ES-I3 (cell line): Measurements from ENCODE around the gene ASTN2.
A peak's percentile ranks its signal among the peaks of the same experiment; 100 is the strongest.
"Not testable (repeated sequence)": the region's sequence is repeated elsewhere in the genome, so short reads cannot be mapped to it uniquely, and the experiment has no call there.

Source experiments
- H3K36me3 ChIP-seq: 2 replicates; pipeline ENCODE4 v1.6.1; 2013; ENCODE audit warnings: mild to moderate bottlenecking, low read length, control low read depth, moderate library complexity; ENCODE audit not compliant: insufficient read depth
- H3K4me1 ChIP-seq: 2 replicates; pipeline ENCODE4 v1.6.1; 2013; ENCODE audit warnings: mild to moderate bottlenecking, control low read depth, low read length; ENCODE audit not compliant: insufficient read depth
- H3K9ac ChIP-seq: 2 replicates; pipeline ENCODE4 v1.6.1; 2013; ENCODE audit warnings: low read depth, mild to moderate bottlenecking, low read length, moderate library complexity
- H3K9me3 ChIP-seq: 2 replicates; pipeline ENCODE4 v1.6.1; 2013; ENCODE audit warnings: mild to moderate bottlenecking, low read length, moderate library complexity; ENCODE audit not compliant: control insufficient read depth, insufficient read depth

ASTN2 gene

DNA sequence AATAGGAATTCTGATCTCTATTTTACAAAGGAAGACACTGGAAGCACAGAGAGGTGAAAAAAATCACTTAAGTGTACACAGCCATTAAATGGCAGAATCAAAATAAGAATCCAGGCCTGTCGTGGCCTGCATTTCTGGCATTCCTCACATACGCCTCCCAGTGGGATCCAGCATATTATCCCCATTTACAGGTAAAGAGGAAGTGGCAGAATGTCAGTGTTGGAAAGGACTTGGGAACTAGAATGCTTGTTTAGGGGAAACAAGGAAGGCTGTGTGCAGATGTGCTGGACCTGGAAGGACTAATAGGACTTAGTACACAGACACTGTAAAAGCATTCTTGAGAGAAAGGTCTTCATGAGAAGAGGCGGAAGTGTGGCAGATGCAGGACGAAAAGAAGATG is 486.0 kb downstream of the ASTN2 start:
- no peaks in the 10 kb centered on the region for H3K36me3 ChIP-seq
- H3K9me3 ChIP-seq = no peaks in the 10 kb centered on the region
- peaks cover 36% of the 10 kb centered on the region for H3K4me1 ChIP-seq
- peak overlapping the region; percentile 17; the same call in 1 of the 2 replicates for H3K9ac ChIP-seq

DNA sequence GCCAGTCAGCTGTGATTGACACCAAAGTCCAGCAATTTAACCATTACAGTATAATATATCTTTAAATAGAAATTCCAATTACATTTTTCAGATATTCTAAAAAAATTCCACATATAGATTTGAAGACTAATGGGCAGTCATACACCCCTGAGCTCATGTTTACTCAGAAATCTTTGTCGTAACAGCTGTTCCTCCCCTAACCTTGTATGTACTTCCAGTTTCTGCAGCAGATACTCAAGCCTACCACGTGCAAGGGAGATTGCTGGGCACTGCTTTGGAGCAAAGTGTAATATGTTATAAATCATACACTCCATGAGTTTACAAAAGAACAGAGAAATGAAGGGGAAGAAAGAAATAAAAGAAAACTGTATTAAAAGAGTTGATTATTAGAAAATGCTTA is 486.6 kb downstream of the ASTN2 start:
- Histone ChIP-seq H3K9me3 (no peaks in the 10 kb centered on the region), H3K9ac (no peak overlapping the region), H3K36me3 (no peaks in the 10 kb centered on the region), H3K4me1 (peaks cover 34% of the 10 kb centered on the region)

GRCh38 chr9:116927726-116928125 is 487.1 kb downstream of the ASTN2 start:
- H3K9ac ChIP-seq = no peak overlapping the region
- H3K36me3 ChIP-seq = no peaks in the 10 kb centered on the region
- peaks cover 30% of the 10 kb centered on the region for H3K4me1 ChIP-seq
- H3K9me3 ChIP-seq = no peaks in the 10 kb centered on the region

DNA sequence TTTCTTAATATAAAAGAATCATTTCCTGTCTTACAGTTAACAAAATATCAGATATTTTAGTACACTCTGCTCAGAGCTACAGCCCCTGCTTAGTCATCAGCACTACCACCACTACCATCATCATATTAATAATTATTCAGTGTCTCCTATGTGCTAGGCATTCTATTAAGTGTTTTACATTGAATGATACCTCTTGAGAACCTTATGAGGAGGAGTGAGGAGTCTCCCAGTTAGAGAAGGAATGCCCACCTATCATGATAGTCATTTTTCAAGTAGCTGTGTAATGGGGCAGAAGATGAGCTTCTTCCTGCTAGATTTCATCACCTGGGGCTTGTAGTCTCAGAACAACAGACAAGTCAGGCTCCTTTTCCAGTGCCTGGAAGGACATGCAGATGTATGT is 489.7 kb downstream of the ASTN2 start:
- no peak overlapping the region for H3K9ac ChIP-seq
- peaks cover 28% of the 10 kb centered on the region for H3K4me1 ChIP-seq
- H3K9me3 ChIP-seq = no peaks in the 10 kb centered on the region
- H3K36me3 ChIP-seq = no peaks in the 10 kb centered on the region

DNA sequence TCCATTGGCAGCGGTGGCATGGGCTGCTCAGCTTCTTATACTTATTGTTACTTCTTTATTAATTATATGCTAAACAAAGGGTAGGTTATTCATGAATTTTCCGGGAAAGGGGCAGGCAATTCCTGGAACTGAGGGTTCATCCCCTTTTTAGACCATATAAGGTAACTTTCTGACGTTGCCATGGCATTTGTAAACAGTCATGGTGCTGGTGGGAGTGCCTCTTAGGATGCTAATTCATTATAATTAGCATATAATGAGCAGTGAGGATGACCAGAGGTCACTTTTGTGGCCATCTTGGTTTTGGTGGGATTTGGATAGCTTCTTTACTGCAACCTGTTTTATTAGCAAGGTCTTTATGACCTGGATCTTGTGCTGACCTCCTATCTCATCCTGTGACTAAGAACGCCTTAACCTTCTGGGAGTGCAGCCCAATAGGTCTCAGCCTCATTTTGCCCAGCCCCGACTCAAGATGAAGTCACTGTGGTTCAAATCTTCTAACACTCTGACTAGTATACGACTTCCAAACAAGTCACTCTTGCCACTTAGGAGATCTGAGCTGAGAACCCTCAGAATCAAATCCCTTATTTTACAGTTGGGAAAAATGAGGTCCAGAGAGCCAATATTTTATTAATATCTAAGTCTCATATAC is 490.3 kb downstream of the ASTN2 start:
- H3K4me1 ChIP-seq = peaks cover 23% of the 10 kb centered on the region
- no peaks in the 10 kb centered on the region for H3K9me3 ChIP-seq
- no peak overlapping the region for H3K9ac ChIP-seq
- H3K36me3 ChIP-seq = no peaks in the 10 kb centered on the region

DNA sequence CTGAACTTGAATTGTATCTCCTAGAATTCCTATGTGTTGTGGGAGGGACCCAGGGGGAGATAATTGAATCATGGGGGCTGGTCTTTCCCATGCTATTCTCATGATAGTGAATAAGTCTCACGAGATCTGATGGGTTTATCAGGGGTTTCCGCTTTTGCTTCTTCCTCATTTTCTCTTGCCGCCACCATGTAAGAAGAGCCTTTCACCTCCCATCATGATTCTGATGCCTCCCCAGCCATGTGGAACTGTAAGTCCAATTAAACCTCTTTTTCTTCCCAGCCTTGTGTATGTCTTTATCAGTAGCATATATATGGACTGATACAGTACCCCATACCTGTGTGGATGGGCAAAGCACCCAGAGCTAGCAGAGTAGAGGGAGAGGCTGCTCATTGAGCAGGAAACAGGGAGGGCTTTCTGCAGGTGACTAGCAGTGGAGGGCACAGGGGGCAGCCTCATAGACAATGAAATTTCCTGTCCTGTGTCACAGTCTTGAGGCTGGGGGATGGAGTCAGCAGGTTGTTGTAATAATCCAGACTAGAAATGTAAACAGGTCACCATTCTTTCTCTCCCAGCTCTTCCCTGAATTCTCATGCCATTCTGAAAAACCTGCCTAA is 496.9 kb downstream of the ASTN2 start:
- not testable (repeated sequence) for H3K4me1 ChIP-seq, H3K36me3 ChIP-seq, H3K9ac ChIP-seq, H3K9me3 ChIP-seq

- peaks cover 15% of the 10 kb centered on the region for H3K4me1 ChIP-seq
- no peak overlapping the region for H3K9ac ChIP-seq
These were observed 501.3 kb downstream of the ASTN2 start for GRCh38 chr9:116913536-116913935.

GRCh38 chr9:116910201-116910600 is 504.7 kb downstream of the ASTN2 start:
- H3K9ac ChIP-seq = no peak overlapping the region
- peaks cover 15% of the 10 kb centered on the region for H3K4me1 ChIP-seq
- H3K36me3 ChIP-seq = no peaks in the 10 kb centered on the region
- no peaks in the 10 kb centered on the region for H3K9me3 ChIP-seq

More at GRCh38 chr9:116913536-116913935, 501.3 kb downstream of the ASTN2 start:
- Histone ChIP-seq H3K36me3 (no peaks in the 10 kb centered on the region), H3K9me3 (no peaks in the 10 kb centered on the region)

DNA sequence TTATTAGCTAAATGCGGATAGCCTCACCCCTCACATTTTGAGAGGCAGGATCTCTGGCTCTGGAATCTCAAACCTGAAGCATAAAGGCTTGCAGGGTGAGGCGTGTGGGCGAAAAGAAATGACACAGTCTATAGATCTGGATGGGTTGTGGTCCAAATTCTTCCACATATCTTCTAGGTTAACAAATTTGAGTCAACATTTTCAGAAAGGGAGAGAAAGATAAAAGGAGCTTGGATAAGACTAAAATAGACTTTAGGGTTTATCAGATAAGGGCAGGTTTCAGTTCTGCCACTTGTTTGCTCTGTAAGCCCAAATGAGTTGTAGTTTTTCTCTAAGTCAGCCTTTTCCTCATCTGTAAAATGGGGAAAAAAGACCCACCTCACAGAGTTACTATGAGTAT is 506.9 kb downstream of the ASTN2 start:
- H3K4me1 ChIP-seq = peaks cover 15% of the 10 kb centered on the region
- no peaks in the 10 kb centered on the region for H3K36me3 ChIP-seq
- H3K9me3 ChIP-seq = no peaks in the 10 kb centered on the region
- no peak overlapping the region for H3K9ac ChIP-seq

DNA sequence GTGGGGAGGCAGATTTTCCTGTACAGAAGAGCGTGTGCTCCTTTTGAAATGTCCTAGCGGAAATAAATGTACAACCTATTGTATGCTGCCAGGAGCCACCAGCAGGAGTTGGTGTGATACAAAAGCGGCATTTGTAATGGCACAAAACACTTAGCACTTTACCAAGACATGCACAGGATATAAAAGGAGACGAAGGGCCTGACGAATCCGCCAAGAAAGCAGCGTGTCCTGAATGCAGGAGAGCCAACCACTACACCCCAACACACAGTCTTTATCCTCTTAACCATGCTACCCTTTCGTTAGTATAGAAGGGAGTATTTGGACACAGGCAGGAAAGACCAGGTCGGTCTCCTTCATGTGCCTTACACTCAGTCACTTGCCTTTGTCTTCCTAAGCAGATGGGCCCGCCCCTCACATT is 509.7 kb downstream of the ASTN2 start:
- Histone ChIP-seq H3K9ac (no peak overlapping the region), H3K4me1 (peaks cover 9% of the 10 kb centered on the region), H3K9me3 (no peaks in the 10 kb centered on the region), H3K36me3 (no peaks in the 10 kb centered on the region)

DNA sequence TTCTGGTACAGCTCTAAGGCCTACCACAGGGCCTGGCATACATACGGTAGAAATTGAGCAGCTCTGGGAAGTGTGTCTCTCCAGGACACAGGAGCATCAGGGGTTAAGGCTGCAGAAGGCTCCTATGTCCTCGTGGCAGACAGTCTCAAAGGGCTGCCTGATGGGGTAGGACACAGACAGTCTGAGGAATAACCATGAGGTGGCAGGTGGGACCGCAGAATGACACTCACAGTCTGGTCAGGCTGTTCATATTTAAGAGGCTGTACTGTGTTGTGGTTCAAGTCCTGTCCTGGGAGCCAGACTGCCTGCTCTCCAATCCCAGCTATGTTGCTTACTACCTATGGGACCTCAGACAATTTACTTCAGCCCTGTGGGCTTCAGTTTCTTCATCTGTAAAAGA is 510.7 kb downstream of the ASTN2 start:
- no peaks in the 10 kb centered on the region for H3K9me3 ChIP-seq
- no peak overlapping the region for H3K9ac ChIP-seq
- no peaks in the 10 kb centered on the region for H3K36me3 ChIP-seq
- peaks cover 9% of the 10 kb centered on the region for H3K4me1 ChIP-seq

GRCh38 chr9:116901260-116901659 is 513.6 kb downstream of the ASTN2 start:
- Histone ChIP-seq H3K4me1 (peaks cover 9% of the 10 kb centered on the region), H3K36me3 (no peaks in the 10 kb centered on the region), H3K9ac (no peak overlapping the region), H3K9me3 (no peaks in the 10 kb centered on the region)

GRCh38 chr9:116900543-116900942 is 514.3 kb downstream of the ASTN2 start:
- Histone ChIP-seq H3K9ac (no peak overlapping the region), H3K36me3 (no peaks in the 10 kb centered on the region), H3K9me3 (no peaks in the 10 kb centered on the region), H3K4me1 (peaks cover 9% of the 10 kb centered on the region)

- H3K36me3 ChIP-seq = no peaks in the 10 kb centered on the region
- H3K9me3 ChIP-seq = no peaks in the 10 kb centered on the region
- H3K4me1 ChIP-seq = peaks cover 9% of the 10 kb centered on the region
- no peak overlapping the region for H3K9ac ChIP-seq
These were observed 514.9 kb downstream of the ASTN2 start for GRCh38 chr9:116900007-116900367.

GRCh38 chr9:116899337-116900006 is 515.4 kb downstream of the ASTN2 start:
- H3K9ac ChIP-seq = no peak overlapping the region
- H3K4me1 ChIP-seq = peaks cover 9% of the 10 kb centered on the region
- H3K9me3 ChIP-seq = no peaks in the 10 kb centered on the region
- no peaks in the 10 kb centered on the region for H3K36me3 ChIP-seq
